GM18502 (cell line): ENCODE results near the gene FAM13B.

Experiments
- ATAC-seq: cut with Tn5 transposase; IDR thresholded peaks from one replicate; pipeline ENCODE4 v1.9.1; 2021; ENCODE audit warnings: mild to moderate bottlenecking; ENCODE audit not compliant: unreplicated experiment, poor library complexity

FAM13B gene

DNA sequence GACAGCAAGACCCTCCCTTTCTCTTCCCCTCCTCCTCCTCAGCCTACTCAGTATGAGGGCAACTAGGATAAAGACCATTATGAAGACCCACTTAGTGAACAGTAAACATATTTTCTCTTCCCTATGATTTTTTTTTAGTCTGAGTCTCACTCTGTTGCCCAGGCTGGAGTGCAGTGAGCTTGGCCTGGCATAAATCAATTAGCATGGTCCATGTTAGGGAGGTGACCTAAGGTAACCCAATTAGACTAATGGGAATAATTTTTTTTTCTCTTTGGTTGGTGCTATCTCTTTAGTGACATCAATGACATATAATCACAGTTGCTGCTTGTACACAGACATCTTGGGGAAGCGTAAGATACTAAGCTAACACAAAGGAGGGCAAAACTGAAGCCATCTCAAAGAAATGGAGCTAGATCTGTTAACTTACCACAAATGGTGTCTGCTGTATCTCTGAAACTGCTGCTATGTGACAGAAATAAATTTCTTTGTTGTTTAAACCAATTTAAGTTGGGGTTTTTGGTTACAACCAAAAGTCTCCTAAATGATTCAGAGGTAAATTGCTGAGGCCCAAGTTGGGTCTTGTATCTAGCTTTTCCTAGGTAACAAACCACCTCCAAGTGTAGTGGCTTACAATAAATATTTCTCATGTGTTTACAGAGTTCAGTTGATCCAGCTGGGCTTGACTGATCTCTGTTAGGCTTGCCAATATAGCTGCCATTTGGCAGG lies 130.3 kb downstream of the FAM13B start:
- ATAC-seq, result no peak

GRCh38 chr5:137901011-137901817 lies 131.7 kb downstream of the FAM13B start:
- no peak for ATAC-seq

DNA sequence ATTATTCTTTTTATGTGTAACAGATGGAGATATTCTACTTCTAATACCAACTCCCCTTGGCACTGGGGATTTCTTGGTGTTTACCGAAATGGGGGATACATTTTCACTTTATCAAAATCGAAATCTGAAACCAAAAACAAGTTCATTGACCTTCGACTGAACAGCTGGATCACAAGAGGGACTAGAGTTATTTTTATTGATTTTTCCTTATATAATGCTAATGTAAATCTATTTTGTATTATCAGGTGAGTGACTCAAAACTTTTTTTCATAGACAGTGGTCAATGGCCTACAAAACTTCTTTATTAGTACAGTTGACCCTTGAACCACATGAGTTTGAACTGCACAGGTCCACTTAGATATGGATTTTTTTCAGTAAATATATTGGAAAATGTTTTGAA lies 133.4 kb downstream of the FAM13B start:
- ATAC-seq, result no peak

DNA sequence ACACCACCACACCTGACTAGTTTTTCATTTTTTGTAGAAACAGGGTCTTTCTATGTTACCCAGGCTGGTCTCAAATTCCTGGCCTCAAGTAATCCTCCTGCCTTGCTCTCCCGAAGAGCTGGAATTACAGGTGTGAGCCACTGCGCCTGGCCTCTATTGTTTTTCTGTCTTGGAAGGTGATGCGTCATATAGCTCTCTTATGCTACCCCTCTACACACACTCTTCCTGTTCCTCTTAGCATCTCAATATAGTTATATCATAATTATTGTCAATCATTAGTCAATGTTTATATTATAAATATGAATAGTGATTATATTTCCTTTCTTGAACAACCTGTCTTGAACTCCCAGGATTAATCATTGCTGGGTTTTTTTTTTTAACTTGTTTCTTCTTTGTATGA lies 136.3 kb downstream of the FAM13B start:
- no peak for ATAC-seq

DNA sequence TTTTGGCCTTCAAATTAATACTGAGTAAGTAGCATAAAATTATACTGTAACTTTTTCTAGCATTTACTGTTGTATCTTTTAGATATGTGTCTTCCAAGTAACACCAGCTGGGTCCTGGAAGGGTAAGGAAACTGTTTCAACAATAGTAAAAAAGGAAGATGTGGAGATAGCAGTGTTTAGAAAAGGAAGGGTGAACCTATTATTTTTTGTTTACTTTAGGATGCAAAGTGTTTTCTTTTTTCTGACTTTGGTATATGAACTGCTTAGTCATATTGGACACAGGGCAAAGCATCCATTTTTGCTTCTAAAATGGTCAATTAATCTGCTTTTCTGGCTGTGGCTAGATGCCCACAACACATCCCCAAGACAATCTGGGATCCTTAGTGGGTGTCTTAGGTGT lies 138.3 kb downstream of the FAM13B start:
- no peak for ATAC-seq

- ATAC-seq, result no peak
Observed at GRCh38 chr5:137891849-137892248, 141.0 kb downstream of the FAM13B start.

GRCh38 chr5:137890845-137891244 lies 142.0 kb downstream of the FAM13B start:
- ATAC-seq, result no peak

DNA sequence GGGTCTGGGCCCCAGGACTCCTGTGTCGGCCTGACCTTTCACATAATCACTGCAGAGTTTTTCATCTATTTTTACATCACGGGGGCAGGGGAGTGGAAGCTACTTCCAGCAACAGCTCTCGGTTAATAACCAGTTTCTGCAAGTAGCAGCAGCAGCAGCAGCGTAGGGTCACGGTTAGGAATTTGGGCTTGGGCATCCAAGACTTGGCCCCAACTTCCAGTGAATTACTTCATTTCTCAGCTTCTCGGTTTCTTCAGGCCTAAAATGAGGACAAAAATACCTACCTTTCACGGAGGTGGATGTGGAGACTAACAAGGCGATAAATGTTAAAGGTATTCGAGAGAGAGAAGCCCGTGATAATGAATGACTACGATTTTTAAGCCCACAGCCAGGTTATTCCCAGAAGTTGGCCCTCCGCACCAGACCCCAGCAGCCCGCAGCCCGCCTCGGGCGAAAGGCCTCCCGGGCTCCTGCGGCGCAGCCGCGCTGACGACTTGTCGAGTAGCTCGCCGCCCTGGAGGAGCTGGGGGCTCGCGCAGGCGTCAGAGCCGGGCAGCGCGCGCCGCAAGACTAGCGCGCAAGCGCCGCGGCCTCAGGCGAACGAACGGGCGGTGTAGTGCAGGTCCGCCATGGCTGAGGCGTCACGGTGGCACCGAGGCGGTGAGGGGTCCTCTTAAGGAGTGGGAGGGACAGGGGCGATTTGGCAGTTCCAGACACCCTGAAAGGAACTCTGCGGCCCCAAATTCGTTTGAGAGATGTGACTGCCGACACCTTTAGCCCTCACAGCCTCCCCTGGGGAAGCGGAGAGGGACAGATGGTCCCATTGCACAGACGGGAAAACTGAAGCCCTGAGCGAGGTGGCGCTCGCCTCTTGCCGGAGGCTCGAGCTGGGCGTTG lies 143.8 kb downstream of the FAM13B start, which contains the start of gene PKD2L2:
PKD2L2 (plus strand) TSS at position 595 of the 897 bp plus-strand sequence; CDS start at position 630, 35 bp downstream.
- peak; percentile 97 for ATAC-seq

- peak; percentile 2 for ATAC-seq
Observed at GRCh38 chr5:137888466-137888862, 144.4 kb downstream of the FAM13B start.
